Measurements from ENCODE around the gene TBC1D22A.
A peak's percentile ranks its signal among the peaks of the same experiment; 100 is the strongest.

TBC1D22A gene

DNA sequence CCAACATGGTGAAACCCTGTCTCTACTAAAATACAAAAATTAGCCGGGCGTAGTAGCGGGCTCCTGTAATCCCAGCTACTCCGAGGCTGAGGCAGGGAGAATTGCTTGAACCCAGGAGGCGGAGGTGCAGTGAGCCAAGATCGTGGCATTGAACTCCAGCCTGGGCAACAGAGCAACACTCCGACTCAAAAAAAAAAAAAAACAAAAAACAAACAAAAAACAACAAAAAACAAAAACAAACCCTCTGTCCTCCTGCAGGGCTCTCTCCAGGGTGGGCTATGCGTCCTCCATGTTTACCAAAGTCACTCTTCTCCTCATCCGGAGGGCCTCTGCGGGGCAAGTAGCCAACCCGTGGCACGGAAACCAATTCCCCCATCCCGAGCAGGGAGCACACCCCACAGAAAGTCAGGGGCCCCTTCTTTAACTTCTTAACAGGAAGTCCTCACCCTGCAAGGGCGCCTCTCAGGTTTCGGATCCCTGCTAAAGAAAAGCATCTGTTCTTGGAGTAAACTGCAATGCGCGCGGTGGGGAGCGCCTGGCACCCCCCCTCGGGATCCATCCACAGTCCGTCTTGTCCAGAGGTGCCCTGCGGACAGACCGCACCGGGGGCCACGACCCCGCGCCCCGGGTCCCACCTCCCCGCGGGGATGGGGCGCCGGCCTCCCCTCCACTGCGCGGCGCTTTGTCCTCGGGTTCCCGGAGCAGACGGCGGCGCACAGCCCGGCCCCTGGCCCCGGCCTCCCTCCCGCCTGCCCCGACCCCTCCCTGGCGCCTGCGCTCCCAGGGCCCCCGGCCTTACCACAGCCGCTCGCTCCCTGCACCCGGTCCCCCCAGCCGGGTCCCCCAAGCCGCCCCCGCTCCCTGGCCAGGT lies 25.1 kb upstream of the TBC1D22A start:
- no peak for DNase-seq (ENCODE audit: low read depth in 2 of 2)

- DNase-seq (ENCODE audit: low read depth in 2 of 2): peak; percentile 41 to 54
Observed at GRCh38 chr22:46737976-46738646, 24.3 kb upstream of the TBC1D22A start, which contains the start of gene CERK. CERK (minus strand) TSS chr22:46738252; CDS start chr22:46738148, 104 bp downstream.

DNA sequence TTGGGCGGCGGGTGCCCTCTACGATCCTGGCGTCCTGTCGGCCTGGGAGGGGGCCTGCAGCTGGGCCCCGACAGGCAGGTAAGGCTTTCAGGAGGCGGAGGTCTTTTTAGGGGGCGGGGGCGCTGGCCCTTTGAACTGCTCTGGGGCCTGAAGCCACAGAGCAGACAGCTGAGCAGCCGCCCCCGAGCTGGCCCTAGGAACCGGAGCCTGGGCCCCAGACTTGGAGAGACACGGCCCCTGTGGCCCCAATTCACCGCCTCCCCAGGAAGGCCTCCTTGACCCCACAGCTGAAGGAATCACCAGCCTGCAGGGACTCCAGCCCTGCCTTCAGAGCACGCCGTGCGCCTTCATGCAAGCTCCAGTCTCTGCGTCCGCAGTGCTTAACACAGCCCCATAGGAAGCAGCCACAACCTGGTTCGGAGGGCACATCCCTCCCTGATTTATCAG lies 23.8 kb upstream of the TBC1D22A start:
- DNase-seq (ENCODE audit: low read depth in 2 of 2): no peak

DNA sequence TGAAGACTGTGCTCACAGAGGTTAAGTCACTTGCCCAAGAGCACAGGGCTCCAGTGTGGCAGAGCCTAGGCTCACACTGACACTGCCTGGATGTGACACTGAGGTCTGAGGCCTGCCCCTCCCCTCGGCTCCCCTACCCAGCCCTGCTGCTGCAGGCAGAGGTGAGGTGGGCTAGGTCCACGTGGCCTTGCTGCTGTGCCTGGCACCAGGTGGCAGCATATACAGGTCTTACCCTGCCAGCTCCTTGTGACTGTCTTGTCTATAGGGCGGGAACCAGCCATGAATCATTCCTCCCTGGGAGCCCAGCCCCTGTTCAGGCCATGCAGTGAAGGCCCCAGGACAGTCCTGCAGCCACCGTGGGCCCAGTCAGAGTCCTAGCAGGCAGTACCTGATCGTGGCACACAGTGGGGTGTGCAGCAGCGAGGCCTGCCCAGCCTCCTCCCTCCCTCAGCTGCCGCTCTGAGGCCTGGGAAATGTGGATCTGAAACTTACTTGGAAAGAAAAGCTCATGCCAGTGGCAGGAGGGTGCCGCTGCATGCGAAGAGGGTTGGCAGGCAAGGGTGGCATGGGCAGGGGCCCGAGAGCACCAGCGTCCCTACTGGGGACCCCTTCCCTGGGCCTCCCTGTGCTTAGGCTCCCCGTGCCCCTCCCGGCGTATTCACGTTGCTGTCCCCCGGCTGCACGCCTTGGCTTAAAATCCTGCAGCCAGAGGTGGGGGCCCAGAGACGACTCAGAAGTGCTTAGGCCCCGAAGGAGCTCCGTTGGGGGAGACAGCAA lies 23.2 kb upstream of the TBC1D22A start:
- DNase-seq (ENCODE audit: low read depth in 2 of 2): no peak

DNA sequence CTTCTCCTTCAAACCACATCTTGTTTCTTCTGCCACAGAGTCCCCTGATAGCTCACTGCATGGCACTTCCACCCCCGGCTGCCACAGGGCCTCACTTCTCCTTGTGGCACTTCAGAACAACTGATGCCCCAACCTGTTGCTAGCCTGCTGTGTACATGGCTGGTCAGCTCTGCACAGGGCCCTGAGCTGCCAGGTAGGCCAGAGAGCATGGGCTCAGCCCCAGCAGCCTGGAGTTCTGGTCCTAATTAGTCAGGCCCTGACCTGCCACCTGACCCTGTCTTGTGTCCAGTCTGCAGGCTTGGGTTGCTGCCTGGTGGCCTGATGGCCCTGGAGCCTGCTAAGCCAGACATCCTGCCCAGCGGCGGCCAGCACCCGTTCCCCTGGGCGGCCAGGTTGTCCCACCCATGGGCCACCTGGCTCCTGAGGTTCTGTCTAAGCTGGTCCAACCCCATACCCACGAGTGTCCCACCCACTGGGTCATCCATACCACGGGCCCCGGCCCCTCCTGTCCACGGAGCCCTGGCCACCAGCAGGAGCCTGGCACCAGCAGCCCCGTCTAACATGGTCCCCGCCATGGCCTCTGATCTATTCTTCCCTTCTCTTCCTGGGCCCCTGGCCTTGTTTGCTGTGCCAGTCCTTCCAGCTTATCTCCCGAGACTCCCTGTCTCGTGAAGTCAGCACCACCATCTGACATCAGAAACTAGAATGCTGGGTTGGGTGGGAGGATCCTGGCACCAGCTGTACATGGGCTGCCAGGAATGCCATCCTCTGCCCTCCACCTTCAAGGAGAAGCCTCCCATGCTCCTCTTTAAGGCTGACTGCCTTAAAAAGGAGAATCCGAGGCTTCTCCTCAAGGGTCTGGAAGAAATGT lies 21.3 kb upstream of the TBC1D22A start:
- no peak for DNase-seq (ENCODE audit: low read depth in 2 of 2)

GRCh38 chr22:46741974-46742519 lies 20.4 kb upstream of the TBC1D22A start:
- no peak for DNase-seq (ENCODE audit: low read depth in 2 of 2)

- no peak for DNase-seq (ENCODE audit: low read depth in 2 of 2)
Observed at GRCh38 chr22:46742576-46743221, 19.8 kb upstream of the TBC1D22A start.

GRCh38 chr22:46744581-46744980 lies 17.9 kb upstream of the TBC1D22A start:
- DNase-seq (ENCODE audit: low read depth in 2 of 2): no peak

DNA sequence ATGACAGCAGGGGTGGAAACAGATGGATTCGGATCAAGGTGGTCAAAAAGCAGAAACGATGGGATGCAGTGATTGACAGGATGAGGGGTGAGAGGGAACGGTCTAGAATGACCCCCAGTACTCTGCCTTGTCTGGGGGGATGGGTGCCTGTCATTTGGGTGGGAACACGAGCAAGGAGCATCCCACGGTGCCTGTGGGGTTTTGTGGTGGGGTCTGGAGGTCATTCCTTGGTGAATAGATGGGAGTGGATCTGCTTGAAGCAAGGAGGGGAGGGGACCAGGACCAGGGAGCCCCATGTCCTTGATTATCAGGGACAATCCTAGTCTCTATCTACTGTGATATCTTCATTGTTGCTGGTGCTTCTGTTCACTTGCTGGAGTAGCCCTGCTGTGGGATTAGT lies 16.3 kb upstream of the TBC1D22A start:
- no peak for DNase-seq (ENCODE audit: low read depth in 2 of 2)

DNA sequence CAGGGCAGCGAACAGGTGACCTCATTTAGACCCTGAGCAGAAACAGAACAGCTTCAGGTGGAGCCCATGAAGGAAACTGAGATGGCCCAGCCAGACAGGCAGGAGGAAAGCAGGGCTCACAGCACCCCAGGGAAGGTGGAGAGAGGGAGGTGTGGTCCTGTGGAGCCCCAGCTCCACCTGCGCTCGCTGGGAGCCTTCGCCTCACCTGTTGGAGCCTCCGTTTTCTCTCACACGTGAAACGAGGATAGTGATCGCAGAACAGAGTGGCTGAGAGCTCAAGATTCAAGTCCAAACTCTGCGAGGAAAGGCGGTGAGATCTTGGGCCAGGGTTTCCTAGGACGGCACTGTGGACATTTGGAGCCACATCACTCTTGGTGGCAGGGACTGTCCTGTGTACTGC lies 15.8 kb upstream of the TBC1D22A start:
- DNase-seq (ENCODE audit: low read depth in 2 of 2): no peak

DNA sequence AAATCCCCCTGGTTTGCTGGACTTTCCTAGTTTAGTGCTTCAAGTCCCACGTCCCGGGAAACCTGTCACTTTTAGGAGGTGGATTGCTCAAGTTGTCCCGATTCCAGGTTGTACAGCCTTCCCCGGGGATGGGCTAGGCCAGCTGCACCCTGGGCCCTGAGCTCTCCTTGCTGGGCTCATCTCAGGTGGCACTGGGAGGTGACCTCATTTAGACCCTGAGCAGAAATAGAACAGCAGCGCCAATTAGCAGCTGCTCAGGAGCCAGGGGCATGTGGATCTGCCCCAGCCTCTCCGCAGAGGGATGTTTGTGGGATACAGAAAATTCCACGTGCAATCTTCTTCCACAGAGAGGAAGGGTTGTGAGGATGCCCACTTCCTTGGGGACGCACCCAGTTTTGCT lies 14.8 kb upstream of the TBC1D22A start:
- no peak for DNase-seq (ENCODE audit: low read depth in 2 of 2)

- DNase-seq (ENCODE audit: low read depth in 2 of 2): no peak
Observed at GRCh38 chr22:46748206-46748907, 14.1 kb upstream of the TBC1D22A start.

- DNase-seq (ENCODE audit: low read depth in 2 of 2): no peak
Observed at GRCh38 chr22:46748908-46749675, 13.4 kb upstream of the TBC1D22A start.

GRCh38 chr22:46749682-46750529 lies 12.5 kb upstream of the TBC1D22A start:
- DNase-seq (ENCODE audit: low read depth in 2 of 2): no peak

DNA sequence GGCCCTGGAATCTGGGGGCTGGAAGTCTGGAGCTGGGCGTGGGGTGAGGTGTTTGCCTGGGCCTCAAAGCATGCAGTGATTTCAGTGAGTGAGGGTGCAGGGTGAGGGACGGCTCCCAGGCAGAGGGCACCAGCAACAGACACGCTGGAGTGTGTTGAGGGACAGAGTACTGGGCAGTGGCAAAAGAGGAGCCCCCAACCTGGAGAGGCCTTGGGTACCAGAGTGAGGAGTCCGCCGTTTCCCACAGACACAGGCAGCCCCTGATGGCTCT lies 12.0 kb upstream of the TBC1D22A start:
- no peak for DNase-seq (ENCODE audit: low read depth in 2 of 2)

GRCh38 chr22:46750863-46751443 lies 11.5 kb upstream of the TBC1D22A start:
- DNase-seq (ENCODE audit: low read depth in 2 of 2): no peak

GRCh38 chr22:46752286-46752987 lies 10.0 kb upstream of the TBC1D22A start:
- no peak for DNase-seq (ENCODE audit: low read depth in 2 of 2)

GRCh38 chr22:46752988-46753310 lies 9.5 kb upstream of the TBC1D22A start:
- DNase-seq (ENCODE audit: low read depth in 2 of 2): no peak

All from fibroblast of skin of left quadriceps (primary cell).